ENCODE results near the gene VTI1A. TPM values are rescaled to one million over a fixed set of nuclear protein-coding genes. Genes with fewer than 3 reads are reported as not detected.

The VTI1A gene
- polyA plus RNA-seq, 1 experiment = 20.4 TPM

- Histone ChIP-seq H3K9me3 (ENCODE audit: control insufficient read depth, insufficient read depth, low read length) (no peaks in the 10 kb centered on the region), H3K27ac (ENCODE audit: low read depth, low read length) (no peak overlapping the region), H3K4me3 (ENCODE audit: low read depth, low read length) (no peak overlapping the region), H3K27me3 (ENCODE audit: control insufficient read depth, insufficient read depth, low read length) (no peaks in the 10 kb centered on the region)
- ChIA-PET POLR2A (no interaction called here), CTCF (interaction anchor here (1.1 kb wide), 1 partner anchor 329 kb away, joined by 3 read pairs; no protein-coding TSS in a partner anchor)
- DNase-seq (ENCODE audit: low read depth, low spot score) = no peak
- no peak for TF ChIP-seq CTCF (IDR thresholded peaks at IDR 0.05; ENCODE audit: low read depth, low read length)
Measured at GRCh38 chr10:112801004-112801403, 354.0 kb downstream of the VTI1A start.

- ChIA-PET POLR2A (no interaction called here), CTCF (interaction anchor here (1.1 kb wide), 1 partner anchor 330 kb away, joined by 3 read pairs; no protein-coding TSS in a partner anchor)
- no peak for DNase-seq (ENCODE audit: low read depth, low spot score)
- H3K9me3 ChIP-seq (ENCODE audit: control insufficient read depth, insufficient read depth, low read length) = no peaks in the 10 kb centered on the region
- H3K27ac ChIP-seq (ENCODE audit: low read depth, low read length) = no peak overlapping the region
- H3K27me3 ChIP-seq (ENCODE audit: control insufficient read depth, insufficient read depth, low read length) = no peaks in the 10 kb centered on the region
- TF ChIP-seq CTCF (IDR thresholded peaks at IDR 0.05; ENCODE audit: low read depth, low read length) = no peak
- H3K4me3 ChIP-seq (ENCODE audit: low read depth, low read length) = no peak overlapping the region
Measured at GRCh38 chr10:112801748-112802147, 354.7 kb downstream of the VTI1A start.

- ChIA-PET CTCF (interaction anchor here (1.1 kb wide), 2 partner anchors 330 to 582 kb away, joined by 3 read pairs; no protein-coding TSS in a partner anchor), POLR2A (no interaction called here)
- Histone ChIP-seq H3K9me3 (ENCODE audit: control insufficient read depth, insufficient read depth, low read length) (no peaks in the 10 kb centered on the region), H3K4me3 (ENCODE audit: low read depth, low read length) (no peak overlapping the region), H3K27me3 (ENCODE audit: control insufficient read depth, insufficient read depth, low read length) (no peaks in the 10 kb centered on the region), H3K27ac (ENCODE audit: low read depth, low read length) (no peak overlapping the region)
- no peak for DNase-seq (ENCODE audit: low read depth, low spot score)
- TF ChIP-seq CTCF (IDR thresholded peaks at IDR 0.05; ENCODE audit: low read depth, low read length) = no peak
Measured at GRCh38 chr10:112802411-112803022, 355.5 kb downstream of the VTI1A start.

- H3K27ac ChIP-seq (ENCODE audit: low read depth, low read length) = no peak overlapping the region
- POLR2A ChIA-PET = no interaction called here
- CTCF ChIA-PET = interaction anchor here (0.7 to 1.1 kb wide), 2 partner anchors 34 to 581 kb away, joined by 3 to 10 read pairs; no protein-coding TSS in a partner anchor
- no peak overlapping the region for H3K4me3 ChIP-seq (ENCODE audit: low read depth, low read length)
- no peaks in the 10 kb centered on the region for H3K9me3 ChIP-seq (ENCODE audit: control insufficient read depth, insufficient read depth, low read length)
- no peak for DNase-seq (ENCODE audit: low read depth, low spot score)
- no peaks in the 10 kb centered on the region for H3K27me3 ChIP-seq (ENCODE audit: control insufficient read depth, insufficient read depth, low read length)
- no peak for TF ChIP-seq CTCF (IDR thresholded peaks at IDR 0.05; ENCODE audit: low read depth, low read length)
Measured at GRCh38 chr10:112803961-112804401, 357.0 kb downstream of the VTI1A start.

GRCh38 chr10:112805254-112805590, 358.2 kb downstream of the VTI1A start:
- ChIA-PET CTCF (interaction anchor here (0.6 kb wide), 1 partner anchor 110 kb away, joined by 5 read pairs; no protein-coding TSS in a partner anchor), POLR2A (no interaction called here)
- no peak overlapping the region for H3K27ac ChIP-seq (ENCODE audit: low read depth, low read length)
- H3K27me3 ChIP-seq (ENCODE audit: control insufficient read depth, insufficient read depth, low read length) = no peaks in the 10 kb centered on the region
- TF ChIP-seq CTCF (IDR thresholded peaks at IDR 0.05; ENCODE audit: low read depth, low read length) = no peak
- H3K9me3 ChIP-seq (ENCODE audit: control insufficient read depth, insufficient read depth, low read length) = no peaks in the 10 kb centered on the region
- no peak for DNase-seq (ENCODE audit: low read depth, low spot score)
- no peak overlapping the region for H3K4me3 ChIP-seq (ENCODE audit: low read depth, low read length)
